HG03135 (cell line): ENCODE measurements around the gene ISX.

Experiments
- ATAC-seq: cut with Tn5 transposase; IDR thresholded peaks from one replicate; pipeline ENCODE4 v1.9.1; 2021; ENCODE audit warnings: mild to moderate bottlenecking, moderate library complexity; ENCODE audit not compliant: unreplicated experiment

The ISX gene

GRCh38 chr22:35051791-35052190, 14.2 kb upstream of the ISX start:
- no peak for ATAC-seq

GRCh38 chr22:35053060-35053835, 12.7 kb upstream of the ISX start:
- no peak for ATAC-seq

GRCh38 chr22:35054064-35054463, 11.9 kb upstream of the ISX start:
- no peak for ATAC-seq

- no peak for ATAC-seq
Measured at GRCh38 chr22:35056486-35056885, 9.5 kb upstream of the ISX start.

GRCh38 chr22:35057155-35057554, 8.8 kb upstream of the ISX start:
- ATAC-seq: no peak

- no peak for ATAC-seq
Measured at GRCh38 chr22:35059632-35060031, 6.3 kb upstream of the ISX start.

- ATAC-seq: no peak
Measured at GRCh38 chr22:35064664-35065063, 1.3 kb upstream of the ISX start.

- ATAC-seq: no peak
Measured at GRCh38 chr22:35065183-35065582, 775 bp upstream of the ISX start.

- no peak for ATAC-seq
Measured at GRCh38 chr22:35066768-35067167, 810 bp downstream of the ISX start.

GRCh38 chr22:35069541-35069940, 3.6 kb downstream of the ISX start:
- no peak for ATAC-seq

- ATAC-seq: no peak
Measured at GRCh38 chr22:35070451-35071093, 4.6 kb downstream of the ISX start.

GRCh38 chr22:35071784-35072183, 5.8 kb downstream of the ISX start:
- ATAC-seq: no peak

GRCh38 chr22:35072925-35073324, 7.0 kb downstream of the ISX start:
- no peak for ATAC-seq

GRCh38 chr22:35074583-35074982, 8.6 kb downstream of the ISX start:
- ATAC-seq: no peak

GRCh38 chr22:35076630-35077029, 10.7 kb downstream of the ISX start:
- no peak for ATAC-seq

GRCh38 chr22:35085621-35086020, 19.7 kb downstream of the ISX start:
- ATAC-seq: no peak

GRCh38 chr22:35089139-35089538, 23.2 kb downstream of the ISX start:
- ATAC-seq: no peak

- ATAC-seq: no peak
Measured at GRCh38 chr22:35092406-35092805, 26.4 kb downstream of the ISX start.

- no peak for ATAC-seq
Measured at GRCh38 chr22:35098921-35099320, 33.0 kb downstream of the ISX start.

- ATAC-seq: no peak
Measured at GRCh38 chr22:35099883-35100282, 33.9 kb downstream of the ISX start.

- ATAC-seq: no peak
Measured at GRCh38 chr22:35102663-35103062, 36.7 kb downstream of the ISX start.

- no peak for ATAC-seq
Measured at GRCh38 chr22:35103761-35104160, 37.8 kb downstream of the ISX start.

GRCh38 chr22:35104491-35104890, 38.5 kb downstream of the ISX start:
- ATAC-seq: no peak
